ENCODE measurements around the gene NEK1.
A peak's percentile ranks its signal among the peaks of the same experiment; 100 is the strongest.
"Not testable (repeated sequence)": the region's sequence is repeated elsewhere in the genome, so short reads cannot be mapped to it uniquely, and the experiment has no call there.

Gene NEK1

DNA sequence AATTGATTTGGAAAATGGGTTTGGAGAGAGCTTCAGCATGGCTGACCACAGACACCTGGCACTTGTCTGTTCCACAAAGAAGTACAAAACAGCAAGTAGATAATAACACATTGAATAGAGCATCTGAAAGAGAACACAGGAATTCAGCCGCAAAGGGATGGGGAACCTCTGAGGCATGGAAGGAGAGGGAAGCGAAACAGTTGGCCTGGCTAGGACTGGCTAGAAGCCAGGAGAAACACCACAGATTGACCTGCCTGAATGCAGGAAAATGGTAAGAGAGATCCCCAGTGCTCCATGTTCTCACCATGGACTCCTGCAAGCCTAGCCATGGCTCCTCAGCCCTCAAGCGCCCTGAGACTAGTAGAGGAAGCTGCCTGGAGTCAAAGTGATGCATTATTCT lies 171.9 kb downstream of the NEK1 start:
- DNase-seq (ENCODE audit: low read depth), result no peak
- no peak overlapping the region for H3K4me3 ChIP-seq (ENCODE audit: low read depth, low read length)
- TF ChIP-seq, protein P1, sequence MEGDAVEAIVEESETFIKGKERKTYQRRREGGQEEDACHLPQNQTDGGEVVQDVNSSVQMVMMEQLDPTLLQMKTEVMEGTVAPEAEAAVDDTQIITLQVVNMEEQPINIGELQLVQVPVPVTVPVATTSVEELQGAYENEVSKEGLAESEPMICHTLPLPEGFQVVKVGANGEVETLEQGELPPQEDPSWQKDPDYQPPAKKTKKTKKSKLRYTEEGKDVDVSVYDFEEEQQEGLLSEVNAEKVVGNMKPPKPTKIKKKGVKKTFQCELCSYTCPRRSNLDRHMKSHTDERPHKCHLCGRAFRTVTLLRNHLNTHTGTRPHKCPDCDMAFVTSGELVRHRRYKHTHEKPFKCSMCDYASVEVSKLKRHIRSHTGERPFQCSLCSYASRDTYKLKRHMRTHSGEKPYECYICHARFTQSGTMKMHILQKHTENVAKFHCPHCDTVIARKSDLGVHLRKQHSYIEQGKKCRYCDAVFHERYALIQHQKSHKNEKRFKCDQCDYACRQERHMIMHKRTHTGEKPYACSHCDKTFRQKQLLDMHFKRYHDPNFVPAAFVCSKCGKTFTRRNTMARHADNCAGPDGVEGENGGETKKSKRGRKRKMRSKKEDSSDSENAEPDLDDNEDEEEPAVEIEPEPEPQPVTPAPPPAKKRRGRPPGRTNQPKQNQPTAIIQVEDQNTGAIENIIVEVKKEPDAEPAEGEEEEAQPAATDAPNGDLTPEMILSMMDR (IDR thresholded peaks at IDR 0.05; ENCODE audit: low read depth, low read length, missing control alignments), result no peak

GRCh38 chr4:169439244-169439643 lies 173.1 kb downstream of the NEK1 start:
- no peak for DNase-seq (ENCODE audit: low read depth)
- TF ChIP-seq, protein P1 (IDR thresholded peaks at IDR 0.05; ENCODE audit: low read depth, low read length, missing control alignments), result no peak
- H3K4me3 ChIP-seq (ENCODE audit: low read depth, low read length), result no peak overlapping the region

GRCh38 chr4:169438057-169438480 lies 174.3 kb downstream of the NEK1 start:
- no peak for DNase-seq (ENCODE audit: low read depth)
- TF ChIP-seq, protein P1 (IDR thresholded peaks at IDR 0.05; ENCODE audit: low read depth, low read length, missing control alignments), result no peak
- H3K4me3 ChIP-seq (ENCODE audit: low read depth, low read length), result no peak overlapping the region

DNA sequence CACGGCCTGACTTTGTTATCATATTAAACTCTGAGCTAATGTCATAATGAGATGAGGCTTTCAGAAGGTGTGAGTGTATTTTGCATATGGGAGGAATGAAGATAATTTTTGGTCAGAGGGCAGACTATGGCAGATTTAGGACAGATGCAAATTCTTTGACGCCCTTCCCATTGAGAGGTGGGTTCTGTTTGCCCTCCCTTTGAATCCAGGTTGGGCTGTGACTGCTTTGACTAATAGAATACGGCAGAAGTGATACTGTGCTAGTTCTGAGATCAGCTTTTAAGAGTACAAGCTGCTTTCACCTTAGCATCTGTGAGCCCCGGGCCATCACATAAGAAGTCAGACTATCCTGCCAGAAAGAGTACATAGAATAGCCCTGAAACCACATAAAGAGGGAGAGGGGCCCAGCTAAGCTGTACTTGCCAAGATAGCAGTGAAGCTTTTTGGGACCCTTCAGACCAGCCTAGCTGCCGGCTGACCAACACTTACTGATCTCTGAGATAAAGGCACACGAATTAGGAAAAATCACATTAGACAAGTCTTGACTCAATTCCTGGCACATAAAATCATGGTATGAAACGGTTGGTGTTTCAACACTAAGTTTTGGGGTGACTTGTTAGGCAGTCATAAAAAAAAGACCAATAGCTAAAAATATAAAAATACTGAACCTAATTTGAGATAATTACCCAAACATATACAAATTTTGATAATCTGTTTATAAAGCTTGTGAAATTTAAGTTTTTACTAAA lies 174.9 kb downstream of the NEK1 start:
- TF ChIP-seq, protein P1 (IDR thresholded peaks at IDR 0.05; ENCODE audit: low read depth, low read length, missing control alignments), result no peak
- peak overlapping the region; percentile 19; the same call in 1 of the 2 replicates for H3K4me3 ChIP-seq (ENCODE audit: low read depth, low read length)
- peak; percentile 85 for DNase-seq (ENCODE audit: low read depth)

DNA sequence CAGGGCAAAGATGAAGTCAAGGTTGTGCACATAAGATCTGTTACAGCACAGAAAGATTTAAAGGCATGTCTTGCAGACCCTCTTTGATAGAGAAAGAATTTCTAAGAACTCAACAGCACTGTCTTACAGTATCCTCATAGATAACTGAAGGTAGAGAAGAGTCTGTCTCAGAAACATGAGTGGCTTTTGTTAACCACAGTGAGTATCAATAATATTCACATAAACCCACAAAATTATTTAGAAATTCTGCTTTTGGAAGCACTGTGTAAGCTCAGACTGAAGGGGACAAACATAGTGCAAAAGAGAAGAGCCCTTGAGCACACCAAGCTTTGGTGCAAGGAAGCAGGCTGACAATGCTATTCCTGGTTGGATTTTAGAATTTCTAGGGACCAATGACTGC lies 175.6 kb downstream of the NEK1 start:
- TF ChIP-seq, protein P1 (IDR thresholded peaks at IDR 0.05; ENCODE audit: low read depth, low read length, missing control alignments), result no peak
- DNase-seq (ENCODE audit: low read depth), result no peak
- H3K4me3 ChIP-seq (ENCODE audit: low read depth, low read length), result no peak overlapping the region

DNA sequence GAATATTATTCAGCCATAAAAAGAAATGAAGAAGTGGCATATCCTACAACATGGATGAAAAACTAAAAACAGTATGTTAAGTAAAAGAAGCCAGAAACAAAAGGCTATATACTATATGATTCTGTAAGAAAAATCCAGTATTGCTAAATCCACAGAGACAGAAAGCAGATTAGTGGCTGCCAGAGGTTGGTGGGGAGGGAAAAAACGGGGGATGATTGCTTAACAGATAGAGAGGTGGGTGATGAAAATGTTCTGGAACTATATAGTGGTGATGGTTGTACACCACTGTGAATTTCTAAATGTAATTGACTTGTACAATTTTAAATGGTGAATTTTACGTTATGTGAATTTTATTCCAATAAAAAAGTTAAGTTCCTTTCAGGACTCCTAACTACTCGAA lies 184.0 kb downstream of the NEK1 start:
- no peak overlapping the region for H3K4me3 ChIP-seq (ENCODE audit: low read depth, low read length)
- TF ChIP-seq, protein P1 (IDR thresholded peaks at IDR 0.05; ENCODE audit: low read depth, low read length, missing control alignments), result no peak
- no peak for DNase-seq (ENCODE audit: low read depth)

- not testable (repeated sequence) for H3K4me3 ChIP-seq (ENCODE audit: low read depth, low read length); DNase-seq (ENCODE audit: low read depth)
Observed at GRCh38 chr4:169427727-169428126, 184.7 kb downstream of the NEK1 start.
